DND-41 (cell line): Measurements from ENCODE around the gene AOC2.

Source experiments
- EZH2 ChIP-seq: IDR thresholded peaks from 3 replicates; pipeline ENCODE4 v1.6.1; 2012; ENCODE audit warnings: borderline replicate concordance, low read depth, mild to moderate bottlenecking, moderate library complexity, low read length, inconsistent platforms; ENCODE audit not compliant: severe bottlenecking
- TF ChIP-seq, protein P1 (sequence below): IDR thresholded peaks from 2 replicates; pipeline ENCODE4 v1.5.1; 2012; ENCODE audit warnings: borderline replicate concordance, low read length, moderate library complexity, mild to moderate bottlenecking; ENCODE audit not compliant: poor library complexity, severe bottlenecking; ENCODE audit errors: extremely low read depth

GRCh38 chr17:42877037-42877436, 32.7 kb downstream of the AOC2 start:
- TF ChIP-seq, protein P1, sequence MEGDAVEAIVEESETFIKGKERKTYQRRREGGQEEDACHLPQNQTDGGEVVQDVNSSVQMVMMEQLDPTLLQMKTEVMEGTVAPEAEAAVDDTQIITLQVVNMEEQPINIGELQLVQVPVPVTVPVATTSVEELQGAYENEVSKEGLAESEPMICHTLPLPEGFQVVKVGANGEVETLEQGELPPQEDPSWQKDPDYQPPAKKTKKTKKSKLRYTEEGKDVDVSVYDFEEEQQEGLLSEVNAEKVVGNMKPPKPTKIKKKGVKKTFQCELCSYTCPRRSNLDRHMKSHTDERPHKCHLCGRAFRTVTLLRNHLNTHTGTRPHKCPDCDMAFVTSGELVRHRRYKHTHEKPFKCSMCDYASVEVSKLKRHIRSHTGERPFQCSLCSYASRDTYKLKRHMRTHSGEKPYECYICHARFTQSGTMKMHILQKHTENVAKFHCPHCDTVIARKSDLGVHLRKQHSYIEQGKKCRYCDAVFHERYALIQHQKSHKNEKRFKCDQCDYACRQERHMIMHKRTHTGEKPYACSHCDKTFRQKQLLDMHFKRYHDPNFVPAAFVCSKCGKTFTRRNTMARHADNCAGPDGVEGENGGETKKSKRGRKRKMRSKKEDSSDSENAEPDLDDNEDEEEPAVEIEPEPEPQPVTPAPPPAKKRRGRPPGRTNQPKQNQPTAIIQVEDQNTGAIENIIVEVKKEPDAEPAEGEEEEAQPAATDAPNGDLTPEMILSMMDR, result no peak
- no peak for TF ChIP-seq EZH2
